HG03439 (cell line): ENCODE results near the gene SH3BP5L.
"Not testable (repeated sequence)": the region's sequence is repeated elsewhere in the genome, so short reads cannot be mapped to it uniquely, and the experiment has no call there.

ENCODE experiments used
- ATAC-seq: cut with Tn5 transposase; IDR thresholded peaks from one replicate; pipeline ENCODE4 v1.9.1; 2021; ENCODE audit warnings: mild to moderate bottlenecking, moderate library complexity; ENCODE audit not compliant: unreplicated experiment

Gene SH3BP5L

DNA sequence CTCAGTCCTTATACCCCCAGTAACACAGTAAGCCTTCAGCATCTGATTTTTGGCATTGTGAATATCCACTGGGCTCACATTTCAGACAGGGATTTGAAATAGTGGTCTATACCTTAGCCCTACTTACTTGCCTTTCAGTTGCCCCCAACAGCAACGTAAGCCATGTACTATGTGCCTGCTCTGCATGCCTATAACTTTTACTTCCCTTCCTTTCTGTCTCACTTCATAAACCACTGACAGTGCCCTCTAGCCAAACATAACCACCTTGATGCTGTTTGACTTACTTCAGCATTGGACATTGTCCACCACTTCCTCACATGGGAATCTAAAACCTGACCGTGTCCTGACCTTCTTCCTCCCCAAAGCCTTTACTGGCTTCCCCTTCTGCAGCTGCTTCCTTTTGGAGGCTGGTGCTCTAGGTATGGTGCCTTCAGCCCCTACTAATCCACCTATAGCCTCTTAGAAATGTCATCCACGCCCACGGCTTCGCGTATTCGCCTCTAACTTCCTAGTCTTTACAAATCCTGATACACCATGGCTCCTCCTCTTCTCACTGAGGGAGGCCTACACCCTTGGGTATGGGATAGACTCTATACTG lies 8.7 kb upstream of the SH3BP5L start:
- no peak for ATAC-seq

DNA sequence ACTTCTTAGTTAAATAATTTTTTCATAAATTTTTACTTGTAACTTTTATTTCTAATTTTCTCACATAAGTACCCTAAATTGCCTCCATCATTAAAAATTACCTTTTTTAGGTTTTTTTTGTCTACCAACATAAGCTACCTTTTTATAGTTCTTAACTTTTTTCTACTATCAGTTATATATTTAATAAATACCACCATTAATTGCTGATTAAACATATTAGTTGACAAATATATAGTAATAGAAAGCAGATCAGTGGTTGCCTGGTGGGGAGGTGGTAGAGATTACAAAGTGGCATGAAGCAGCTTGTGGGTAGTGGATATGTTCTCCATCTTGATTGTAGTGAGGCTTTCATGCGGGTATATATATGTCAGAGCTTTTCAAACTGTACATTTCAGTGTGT lies 6.1 kb upstream of the SH3BP5L start:
- ATAC-seq = no peak

DNA sequence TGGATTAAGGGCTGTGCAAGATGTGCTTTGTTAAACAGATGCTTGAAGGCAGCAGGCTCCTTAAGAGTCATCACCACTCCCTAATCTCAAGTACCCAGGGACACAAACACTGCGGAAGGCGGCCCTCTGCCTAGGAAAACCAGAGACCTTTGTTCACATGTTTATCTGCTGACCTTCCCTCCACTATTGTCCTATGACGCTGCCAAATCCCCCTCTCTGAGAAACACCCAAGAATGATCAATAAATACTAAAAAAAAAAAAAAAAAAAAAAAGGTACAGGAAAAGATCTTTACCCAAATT lies 5.0 kb upstream of the SH3BP5L start:
- not testable (repeated sequence) for ATAC-seq

DNA sequence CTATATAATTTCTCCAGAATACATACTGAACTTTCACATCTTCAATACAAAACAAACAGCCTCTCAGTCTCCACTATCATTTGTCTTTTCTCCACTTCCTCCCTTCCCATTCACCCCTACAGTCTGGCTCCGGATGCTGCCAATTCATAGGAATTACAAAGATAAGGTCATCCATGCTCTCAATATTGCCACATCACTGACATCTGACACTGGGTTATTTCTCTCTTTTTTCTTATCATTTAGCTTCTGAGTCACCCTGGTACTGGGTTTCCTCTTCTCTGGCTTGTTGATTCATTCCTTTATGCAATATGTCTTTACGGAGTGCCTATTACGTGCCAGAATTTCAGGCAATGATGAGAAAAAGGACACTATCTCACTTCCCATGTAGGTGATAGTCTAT lies 3.1 kb upstream of the SH3BP5L start:
- no peak for ATAC-seq

DNA sequence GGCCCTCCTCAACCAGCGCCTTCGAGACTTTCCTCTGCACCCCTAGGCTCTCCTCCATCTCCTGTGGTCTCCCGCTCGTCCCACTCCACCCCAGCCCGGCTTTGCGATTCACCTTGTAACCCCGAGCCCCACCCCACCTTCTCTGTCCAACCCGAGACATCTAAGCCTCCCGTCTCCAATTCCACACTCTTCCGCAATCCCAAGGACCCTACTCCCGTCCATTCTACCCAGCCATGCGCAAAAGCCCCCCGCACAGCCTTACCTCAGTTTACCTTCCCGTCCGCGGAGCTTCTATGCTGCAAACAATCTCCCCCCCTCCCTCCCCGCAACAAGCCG lies 174 bp downstream of the SH3BP5L start:
- ATAC-seq = no peak

DNA sequence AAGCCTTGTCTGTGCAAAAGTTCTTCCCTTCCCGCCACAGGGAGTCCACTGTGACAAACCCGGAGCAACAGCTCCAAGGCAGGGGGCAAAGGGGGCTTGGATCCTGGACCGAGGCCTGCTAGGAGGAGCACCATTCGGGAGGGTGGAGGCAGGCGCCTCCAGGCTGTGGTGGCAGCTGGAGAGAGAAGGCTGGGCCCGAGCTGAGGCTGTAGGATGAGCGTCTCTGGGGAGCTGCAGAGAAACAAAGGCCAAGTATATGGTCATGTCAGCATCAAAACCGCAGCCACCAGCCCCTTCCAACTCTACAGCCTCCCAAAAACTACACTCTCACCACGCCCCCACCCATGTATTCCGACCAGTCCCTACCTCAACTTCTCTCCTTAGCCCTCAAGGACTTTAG lies 579 bp downstream of the SH3BP5L start:
- no peak for ATAC-seq

DNA sequence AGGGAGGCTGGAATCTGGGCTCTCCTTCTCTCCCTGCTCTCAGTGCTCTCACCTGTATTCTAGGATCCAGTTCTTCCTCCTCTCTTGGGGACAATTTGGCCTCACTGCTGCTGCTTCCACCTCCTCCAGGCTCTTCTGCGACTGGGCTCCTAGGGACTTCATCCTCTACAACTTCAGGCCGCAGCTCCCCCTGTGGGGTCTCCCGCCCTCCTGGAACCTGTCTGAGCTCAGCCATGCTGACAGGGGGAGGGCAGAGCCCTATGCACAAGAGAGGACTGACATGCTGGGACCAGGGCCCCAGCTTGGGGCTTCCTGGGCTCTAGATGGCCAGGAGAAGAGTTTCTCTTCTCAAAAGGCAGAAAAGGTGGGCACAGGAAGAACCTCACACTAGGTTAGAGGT lies 1.0 kb downstream of the SH3BP5L start:
- ATAC-seq = no peak

DNA sequence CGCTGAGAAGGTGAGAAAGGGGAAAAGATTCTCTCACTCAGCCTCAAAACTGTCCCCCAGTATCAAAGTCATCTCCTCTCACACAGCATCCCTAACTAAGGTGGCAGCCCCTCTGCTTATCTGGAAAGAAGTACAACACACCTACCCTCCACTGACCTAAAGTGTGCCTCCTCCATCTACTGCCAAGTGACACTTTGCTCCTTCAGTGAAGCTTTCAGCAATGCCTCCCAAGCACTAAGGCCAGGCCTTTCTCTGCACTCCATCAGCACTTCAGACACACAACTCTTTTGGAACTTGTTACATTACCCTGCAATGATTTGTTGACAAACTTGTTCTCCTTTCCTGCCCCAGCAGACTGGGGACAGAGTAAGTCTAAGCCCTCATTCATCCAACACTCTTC lies 1.4 kb downstream of the SH3BP5L start:
- ATAC-seq = no peak

DNA sequence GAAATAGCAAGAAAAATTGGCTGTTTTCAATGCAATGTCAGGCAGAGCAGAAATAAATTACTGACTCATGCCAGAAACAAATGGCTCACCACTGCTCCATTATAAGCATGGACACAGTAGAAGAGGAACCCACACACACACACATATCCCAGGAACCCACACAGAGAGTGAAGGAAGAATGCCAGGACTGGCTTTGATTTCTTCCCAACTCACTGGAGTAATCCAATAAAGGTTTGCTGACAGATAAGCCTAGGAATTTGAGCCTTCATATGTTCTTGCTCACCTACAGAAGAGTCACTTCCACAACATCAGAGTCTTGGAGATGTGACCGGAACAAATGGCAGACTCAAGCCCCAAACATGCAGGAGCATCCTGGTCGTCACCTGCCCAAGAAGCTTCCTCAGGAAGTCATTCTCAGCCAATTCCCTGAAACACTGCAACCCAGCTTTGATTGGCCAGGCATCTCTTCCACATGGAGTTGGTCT lies 2.2 kb downstream of the SH3BP5L start:
- no peak for ATAC-seq

DNA sequence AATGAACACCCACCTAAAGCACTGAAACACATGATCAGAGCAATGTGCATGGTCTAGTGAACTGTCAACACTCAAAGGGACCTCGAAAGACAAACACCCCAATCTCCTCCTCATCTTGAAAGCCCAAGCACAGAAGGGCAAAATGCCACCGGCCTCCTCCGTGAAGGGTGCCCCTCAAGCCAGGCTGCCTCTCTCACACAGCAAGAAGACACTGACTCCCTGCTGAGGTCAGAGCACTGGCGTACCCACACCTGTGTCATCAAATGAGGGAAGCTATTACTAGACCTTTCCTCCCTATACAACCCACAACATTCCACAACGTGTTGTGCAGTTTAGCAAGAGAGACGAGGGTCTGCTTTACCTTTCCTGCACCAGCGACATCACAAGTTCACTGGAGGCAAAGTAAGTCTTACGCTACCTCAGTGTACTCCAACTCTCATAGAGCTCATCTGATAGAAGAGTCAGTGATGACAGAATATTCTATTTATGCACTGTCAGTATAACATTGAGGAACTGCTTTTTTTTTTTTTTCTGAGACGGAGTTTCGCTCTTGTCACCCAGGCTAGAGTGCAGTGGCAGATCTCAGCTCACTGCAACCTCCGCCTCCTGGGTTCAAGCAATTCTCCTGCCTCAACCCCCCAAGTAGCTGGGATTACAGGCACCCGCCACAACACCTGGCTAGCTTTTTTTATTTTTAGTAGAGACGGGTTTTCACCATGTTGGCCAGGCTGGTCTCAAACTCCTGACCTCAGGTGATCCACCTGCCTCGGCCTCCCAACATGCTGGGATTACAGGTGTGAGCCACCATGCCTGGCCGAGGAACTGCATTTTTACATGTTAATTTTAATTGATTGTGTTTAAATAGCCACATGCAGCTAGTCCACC lies 3.3 kb downstream of the SH3BP5L start:
- ATAC-seq = no peak

DNA sequence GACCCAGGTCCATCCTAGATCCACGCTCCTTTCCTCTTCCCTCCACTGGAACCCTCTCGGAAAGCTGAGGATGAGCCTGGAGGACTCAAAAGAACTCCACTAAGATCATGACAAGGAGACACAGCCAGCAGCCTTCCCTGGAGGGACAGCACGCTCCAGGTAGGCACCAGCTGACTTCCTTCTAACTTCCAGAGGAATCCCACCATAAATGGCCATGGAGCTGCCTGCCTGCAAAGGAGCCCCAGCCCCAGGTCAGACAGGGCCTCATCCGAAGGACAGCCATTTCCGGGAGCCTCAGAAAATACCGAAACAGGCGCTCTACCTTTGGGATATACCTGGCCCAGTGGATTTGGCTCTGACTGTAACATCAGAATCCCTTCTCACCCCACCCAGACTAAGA lies 4.1 kb downstream of the SH3BP5L start:
- no peak for ATAC-seq

DNA sequence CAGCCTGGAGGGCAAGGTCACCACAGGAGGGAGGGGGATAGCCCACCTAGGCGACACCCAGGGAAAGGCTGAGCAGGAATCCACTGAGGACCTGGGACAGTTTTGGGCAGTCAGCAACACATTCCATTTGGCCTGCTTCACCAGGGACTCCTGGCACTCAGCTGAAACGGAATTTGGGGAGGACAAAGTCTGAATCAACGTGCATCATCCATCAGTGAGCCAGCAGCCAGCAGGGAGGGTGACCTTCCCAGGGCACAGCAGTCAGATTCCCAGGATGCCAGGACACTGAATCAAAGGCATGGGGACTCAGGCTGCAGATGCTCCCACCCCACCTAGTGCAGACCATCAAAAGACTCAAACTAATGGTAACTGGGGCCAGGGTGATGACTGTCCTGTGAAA lies 4.6 kb downstream of the SH3BP5L start:
- no peak for ATAC-seq

DNA sequence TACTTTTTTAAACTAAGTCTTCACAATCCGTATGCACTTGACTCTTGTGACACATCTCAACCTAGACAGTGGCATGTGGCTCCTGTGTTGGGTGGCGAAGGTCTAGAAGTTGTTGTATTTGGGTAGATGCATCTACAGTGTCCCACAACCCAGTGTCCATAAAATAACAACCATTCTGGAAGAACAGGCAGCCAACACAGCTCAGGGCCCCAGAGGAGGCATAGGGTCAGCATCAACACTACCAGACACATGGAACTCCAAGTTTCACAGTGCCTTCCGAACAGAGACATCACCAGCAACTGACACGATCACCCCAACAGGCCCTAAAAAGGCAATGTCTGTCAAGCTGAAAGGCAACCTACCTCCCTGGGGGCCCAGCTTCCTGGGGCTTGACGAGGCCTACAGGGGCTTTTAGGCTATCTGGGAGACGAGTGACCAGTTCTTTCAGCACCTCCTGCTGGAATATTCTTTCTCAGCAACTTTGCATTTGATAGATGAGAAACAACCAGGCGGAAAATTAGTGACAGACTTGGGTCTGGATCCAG lies 5.6 kb downstream of the SH3BP5L start:
- ATAC-seq = no peak

DNA sequence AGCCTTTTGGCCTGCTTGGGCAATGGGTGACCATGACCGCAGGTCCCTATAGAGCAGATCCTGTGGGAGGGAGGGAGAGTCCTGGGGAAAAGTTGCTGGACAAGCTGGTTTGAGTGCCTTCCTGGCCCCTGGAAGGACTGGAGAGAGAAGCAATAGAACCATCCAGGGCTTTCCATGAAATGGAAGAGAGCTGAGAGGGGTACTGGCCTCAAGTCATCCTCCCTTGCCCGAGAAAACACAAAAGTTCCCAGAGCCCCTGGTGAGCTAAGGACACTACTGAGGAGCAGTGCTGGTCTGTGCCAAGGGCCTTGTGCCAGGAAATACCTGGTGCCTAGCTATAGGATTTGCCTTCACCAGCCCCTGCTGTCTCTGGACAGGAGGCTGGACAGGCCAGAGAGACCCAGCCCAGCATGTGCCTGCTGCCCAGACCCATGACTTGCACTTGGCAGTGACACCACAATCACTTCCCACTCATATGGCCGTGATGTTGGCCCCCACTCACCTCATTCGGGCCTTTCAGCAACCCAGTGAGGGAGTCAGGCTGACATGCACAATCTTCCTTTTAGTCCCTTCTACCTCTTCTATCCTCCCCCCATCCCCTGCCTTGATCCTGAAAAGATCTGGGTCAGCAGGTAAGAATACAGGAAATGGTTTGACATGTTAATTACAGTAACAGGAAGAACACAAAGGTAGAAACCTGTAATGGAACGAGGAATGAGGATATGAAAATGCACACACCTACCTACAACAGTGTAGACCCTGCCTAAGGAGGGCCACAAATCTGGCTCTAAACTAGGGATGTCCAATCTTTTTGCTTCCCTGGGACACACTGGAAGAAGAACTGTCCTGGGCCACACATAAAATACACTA lies 7.0 kb downstream of the SH3BP5L start:
- ATAC-seq = no peak

DNA sequence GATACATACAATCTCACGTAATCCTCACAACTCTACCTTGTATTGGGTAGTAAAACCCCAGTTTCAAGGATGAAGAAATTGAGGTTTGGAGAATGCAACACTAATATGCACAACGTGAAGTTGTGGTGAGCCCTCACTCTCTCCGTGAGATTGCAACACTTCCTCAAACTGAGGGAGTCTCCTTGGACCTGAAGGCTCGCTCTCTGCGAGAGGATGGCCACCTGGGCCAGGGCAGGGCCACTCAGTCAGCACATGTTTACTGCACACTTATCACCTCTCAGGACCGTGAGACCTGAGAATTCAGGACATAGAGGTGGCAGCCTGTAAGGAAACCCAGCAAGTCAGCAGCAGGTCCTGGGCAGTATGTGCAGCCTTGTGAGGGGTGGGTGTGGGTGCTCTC lies 8.7 kb downstream of the SH3BP5L start:
- ATAC-seq = no peak

DNA sequence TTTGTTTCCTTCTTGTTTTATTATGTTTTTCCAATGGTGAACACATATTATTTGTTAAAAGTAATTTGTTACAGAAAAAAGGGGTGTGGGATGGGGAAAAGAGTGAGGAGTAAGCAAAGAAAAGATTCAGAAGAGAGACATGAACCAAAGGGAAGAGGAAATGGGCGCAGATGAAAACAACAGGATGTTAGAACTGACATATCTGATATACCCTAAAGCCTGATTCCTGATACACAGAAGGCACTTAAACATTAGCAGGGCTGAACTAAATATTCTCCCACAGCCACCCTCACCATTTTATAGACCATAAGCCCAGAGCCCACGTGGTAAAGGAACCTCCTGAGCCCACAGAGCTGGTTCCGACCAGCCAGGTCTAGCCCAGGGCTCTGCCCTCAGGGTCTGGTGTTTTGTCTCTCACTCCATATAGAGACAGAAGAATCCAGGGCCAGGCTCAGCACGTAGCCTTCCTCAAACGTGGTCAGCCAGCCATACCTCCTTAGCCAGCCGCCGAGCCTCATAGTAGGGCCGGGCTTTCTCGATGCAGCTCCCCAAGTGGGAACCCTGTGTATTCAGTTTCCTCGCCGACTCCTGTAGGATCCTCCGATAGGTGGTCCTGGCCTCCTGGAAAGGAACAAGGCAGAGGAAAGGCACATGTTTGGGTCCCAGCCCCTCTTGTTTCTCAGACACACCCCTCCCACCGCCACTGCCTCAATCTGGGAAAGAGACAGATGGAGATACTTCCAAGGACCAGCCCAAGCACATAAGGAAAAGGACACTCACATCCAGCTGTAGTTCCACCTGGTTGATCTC lies 9.5 kb downstream of the SH3BP5L start:
- no peak for ATAC-seq

DNA sequence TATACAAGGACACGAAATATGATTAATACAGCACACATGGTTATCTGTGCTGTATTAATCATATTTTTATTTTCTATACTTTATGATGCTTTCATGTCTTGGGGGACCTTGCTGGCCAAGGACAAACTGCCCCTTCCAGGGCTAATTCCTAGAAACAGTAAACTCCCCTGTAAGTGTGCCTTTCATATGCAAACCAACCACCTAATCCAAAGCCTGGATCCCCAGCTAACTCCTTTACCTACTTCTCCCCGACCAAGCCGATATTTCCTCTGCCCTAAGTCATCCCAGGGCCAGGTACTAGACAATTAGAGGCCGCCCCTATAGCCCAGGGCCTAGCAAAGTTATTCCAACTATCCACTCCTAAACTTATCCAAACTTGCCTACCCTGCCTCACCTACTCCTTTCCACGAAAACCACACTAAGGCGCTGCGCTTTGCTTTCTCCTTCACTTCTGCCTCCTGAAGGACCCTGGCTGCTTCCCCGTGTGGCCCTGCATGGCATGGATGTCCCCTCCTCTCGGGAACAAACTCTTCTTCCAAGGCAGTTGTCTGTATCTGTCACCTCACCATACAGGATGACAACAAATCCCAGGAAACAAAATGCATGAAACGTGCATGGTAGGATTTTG lies 10.2 kb downstream of the SH3BP5L start:
- no peak for ATAC-seq

DNA sequence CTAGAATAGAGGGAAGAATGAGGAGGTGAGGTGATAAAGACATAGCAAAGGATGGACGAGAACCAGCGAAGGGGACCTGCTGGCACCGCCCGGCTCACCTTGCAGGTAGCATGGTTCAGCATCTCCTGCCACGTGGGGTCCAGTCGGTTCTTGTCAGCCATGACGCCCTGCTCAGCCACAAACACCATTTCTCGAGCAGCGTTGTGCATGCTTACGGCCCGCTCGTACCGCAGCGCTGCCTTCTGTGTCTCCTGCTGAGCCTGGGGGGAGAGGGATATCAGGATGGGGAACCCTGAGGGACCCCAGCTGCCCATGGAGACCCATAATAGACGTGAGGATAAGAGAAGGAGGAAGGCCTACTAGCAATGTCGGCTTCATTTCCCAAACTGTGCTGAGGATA lies 11.4 kb downstream of the SH3BP5L start:
- ATAC-seq = no peak

DNA sequence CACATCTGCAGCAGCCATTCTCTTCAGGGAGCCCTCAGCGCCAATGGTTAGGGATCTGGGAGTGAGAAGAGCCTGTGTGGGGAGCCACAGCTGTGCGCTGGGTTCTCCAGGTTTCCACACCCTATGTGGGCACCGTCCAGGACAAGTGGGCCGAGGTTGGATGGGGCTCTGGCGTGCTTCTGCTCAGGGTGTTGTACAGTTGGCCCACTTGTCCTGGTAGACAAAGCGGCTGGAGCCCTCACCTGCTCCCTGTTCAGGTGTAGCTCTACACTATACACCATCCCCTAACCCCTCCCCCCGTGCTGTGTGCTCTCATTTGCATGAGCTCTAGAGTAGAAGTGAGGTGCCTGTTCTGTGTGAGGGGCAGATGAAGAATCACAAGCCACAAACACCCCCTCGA lies 12.2 kb downstream of the SH3BP5L start:
- ATAC-seq = no peak

DNA sequence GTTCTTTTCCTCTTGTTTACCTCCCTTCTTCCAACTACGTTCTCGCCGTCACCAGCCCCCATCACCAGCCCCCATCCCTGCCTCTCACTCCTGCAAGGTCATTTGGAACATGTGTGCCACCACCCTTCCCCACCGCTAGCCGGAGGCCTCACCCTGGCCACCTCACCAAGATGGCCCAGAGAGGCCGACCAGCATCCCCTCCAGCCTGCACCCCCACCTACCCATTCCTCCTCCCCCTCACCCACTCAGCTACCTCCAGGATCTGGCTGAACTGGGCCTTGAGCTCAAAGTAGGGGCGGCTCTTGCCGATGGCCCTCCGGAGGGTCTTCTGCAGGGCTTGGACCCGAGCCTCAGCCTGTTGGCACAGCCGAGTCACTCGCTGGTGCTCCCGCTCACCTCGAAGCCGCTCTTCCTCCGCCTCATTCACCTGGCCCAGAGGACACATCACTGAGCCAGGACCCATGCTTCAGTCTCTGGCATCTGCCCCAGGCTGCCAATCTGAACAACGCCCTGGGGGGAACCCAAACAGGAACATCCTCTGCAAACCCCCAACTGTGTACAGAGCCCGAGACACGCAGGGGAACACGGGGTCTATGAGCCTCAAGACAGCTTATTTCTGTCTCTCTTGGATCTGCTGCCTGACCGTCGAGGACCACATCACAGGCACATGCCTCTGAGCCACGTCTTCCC lies 12.8 kb downstream of the SH3BP5L start:
- no peak for ATAC-seq
